Left renal cortex interstitium (tissue), 4 donors: ENCODE data around the gene ACSF2. TPM values are rescaled to one million over a fixed set of nuclear protein-coding genes. Genes with fewer than 3 reads are reported as not detected.

Experiments
- DNase-seq, 4 donors: peaks; one replicate each; pipeline ENCODE4 v3.0.0-alpha.2; 2013; ENCODE audit warnings: low read depth in 4 of 4, low spot score in 2 of 4, missing footprints in 1 of 4
- polyA plus RNA-seq, 4 donors: library from polyadenylated mRNA; unstranded; fragments of 120-200 nt; gene quantifications; one replicate each; pipeline ENCODE4 v1.2.1, GENCODE V29; 2013; ENCODE audit not compliant: insufficient read length in 4 of 4

Gene ACSF2
- polyA plus RNA-seq, 4 donors = 65.3 to 117 (median 100) TPM

DNA sequence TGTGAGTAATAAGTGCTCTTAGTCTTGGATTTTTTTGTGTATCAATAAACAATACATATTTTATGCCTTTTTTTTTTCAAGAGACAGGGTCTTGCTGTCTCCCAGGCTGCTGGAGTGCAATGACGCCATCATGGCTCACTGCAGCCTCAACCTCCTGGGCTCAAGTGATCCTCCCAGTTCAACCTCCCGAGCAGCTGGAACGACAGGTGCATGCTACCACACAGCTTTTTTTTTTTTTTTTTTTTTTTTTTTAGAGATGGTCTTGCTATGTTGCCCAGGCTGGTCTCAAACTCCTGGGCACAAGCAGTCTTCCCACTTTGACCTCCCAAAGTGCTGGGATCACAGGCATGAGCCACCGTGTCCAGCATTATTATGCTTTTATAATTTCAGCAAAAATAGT lies 13.0 kb downstream of the ACSF2 start:
- no peak for DNase-seq

GRCh38 chr17:50440172-50440837 lies 14.3 kb downstream of the ACSF2 start:
- no peak for DNase-seq

GRCh38 chr17:50440838-50441829 lies 15.1 kb downstream of the ACSF2 start:
- no peak for DNase-seq

DNA sequence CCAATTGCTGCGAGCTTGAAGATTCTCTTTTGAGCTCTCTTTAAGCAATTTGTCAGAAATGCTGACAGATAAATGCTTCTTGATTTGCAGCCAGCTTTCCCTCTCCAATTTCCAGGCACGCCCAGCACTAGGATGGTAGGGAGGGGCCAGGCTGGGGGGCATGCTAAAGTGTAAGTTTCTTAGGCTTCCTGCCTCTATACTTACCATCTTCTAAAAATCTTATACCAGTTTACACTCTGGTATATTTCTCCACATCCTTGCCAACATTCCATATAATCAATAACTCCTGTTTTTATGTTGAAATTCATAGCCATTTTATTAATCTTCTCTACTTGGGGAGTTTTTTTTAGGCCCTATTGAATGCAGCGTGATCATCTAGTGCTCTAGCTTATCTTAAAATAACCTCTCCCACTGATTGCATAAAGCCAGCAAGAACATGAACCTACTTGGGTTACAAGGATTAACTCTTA lies 17.5 kb downstream of the ACSF2 start:
- DNase-seq = no peak

GRCh38 chr17:50444841-50445715 lies 19.1 kb downstream of the ACSF2 start:
- DNase-seq = no peak

- no peak for DNase-seq
These were observed 19.8 kb downstream of the ACSF2 start for GRCh38 chr17:50445730-50446325.

DNA sequence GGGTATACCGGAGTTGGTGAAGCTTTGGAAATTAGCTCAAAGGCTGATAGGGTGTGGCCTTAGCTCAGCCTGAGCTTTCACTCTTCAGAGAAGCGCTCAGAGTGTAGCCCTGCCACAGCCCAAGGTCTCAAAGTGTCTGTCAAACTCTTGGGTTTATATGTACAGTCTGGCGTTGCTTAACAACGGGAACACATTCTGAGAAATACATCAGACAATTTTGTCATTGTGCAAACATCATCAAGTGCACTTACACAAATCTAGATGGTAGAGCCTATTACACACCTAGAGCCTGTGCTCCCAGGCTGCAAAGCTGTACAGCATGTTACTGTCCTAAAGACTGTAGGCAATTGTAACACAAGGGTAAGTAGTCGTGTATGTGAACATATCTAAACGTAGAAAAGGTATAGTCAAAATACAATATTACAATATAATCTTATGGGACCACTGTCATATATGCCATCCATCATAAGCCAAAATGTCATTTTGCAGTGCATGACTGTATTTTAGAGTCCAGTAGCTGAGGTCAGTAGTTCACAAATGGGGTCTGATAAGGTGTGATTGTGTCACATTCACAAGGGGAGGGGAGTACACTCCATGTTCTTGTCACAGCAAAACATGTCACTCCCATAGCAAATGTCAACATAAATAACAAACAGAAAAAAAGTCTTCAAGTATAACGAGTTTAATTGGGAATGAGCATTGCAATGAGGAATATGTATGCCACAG lies 22.0 kb downstream of the ACSF2 start:
- no peak for DNase-seq

GRCh38 chr17:50448643-50449042 lies 22.6 kb downstream of the ACSF2 start:
- no peak for DNase-seq

DNA sequence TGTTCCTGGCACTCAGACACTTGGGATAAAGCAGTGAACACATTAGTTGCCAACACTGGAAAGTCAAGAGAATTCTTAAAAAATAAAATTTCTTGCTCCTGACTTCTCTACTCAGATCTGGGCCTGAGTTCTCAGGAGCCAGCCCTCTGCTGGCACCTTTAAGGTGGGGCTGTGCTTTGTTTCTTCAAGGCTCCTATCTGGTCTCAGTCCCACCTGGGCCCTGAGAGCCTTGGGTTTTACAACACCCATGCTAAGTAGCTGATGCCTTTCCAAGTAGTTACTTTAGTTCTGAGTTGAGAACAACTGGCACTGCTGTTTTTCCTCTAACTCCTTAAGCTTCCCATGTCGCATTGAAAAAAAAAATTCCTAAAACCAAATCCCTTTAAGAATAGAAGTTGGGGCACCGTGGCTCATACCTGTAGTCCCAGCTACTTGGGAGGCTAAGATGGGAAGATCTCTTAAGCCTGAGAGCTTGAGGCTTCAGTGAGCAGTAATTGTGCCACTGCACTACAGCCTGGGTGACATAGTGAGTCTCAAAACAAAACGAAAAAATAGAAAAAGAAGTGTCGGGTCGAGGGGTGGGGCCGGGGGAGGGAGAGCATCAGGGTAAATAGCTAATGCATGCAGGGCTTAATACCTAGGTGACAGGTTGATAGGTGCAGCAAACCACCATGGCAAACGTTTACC lies 26.1 kb downstream of the ACSF2 start:
- no peak for DNase-seq

DNA sequence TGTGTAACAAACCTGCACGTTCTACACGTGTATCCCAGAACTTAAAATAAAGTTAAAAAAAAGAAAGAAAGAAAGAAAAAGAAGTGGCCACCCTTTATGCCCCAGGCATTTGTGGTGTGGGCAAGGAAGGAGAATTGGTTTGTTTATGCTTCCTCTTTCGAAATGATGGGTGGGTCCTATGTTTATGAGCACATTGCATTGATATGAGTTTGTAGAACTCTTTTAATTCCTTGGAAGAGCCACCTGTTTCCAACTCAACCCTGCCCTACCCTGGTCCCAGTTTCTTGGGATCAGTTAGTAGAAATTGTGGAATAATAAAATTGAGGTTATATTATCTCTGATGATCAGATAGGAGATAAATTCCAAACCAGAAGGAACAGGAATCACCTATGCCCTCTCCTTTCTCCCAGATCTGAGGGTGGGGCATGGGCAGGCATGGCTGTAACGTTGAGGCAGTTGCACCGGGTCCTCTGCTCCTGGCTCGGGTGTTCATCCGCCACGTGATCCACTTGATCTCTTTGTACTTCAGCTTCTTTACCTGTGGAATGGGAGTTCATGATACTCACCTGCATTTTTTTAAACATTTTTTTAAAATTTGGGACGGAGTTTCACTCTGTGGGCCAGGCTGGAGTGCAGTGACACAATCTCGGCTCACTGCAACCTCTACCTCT lies 26.7 kb downstream of the ACSF2 start:
- DNase-seq = no peak

DNA sequence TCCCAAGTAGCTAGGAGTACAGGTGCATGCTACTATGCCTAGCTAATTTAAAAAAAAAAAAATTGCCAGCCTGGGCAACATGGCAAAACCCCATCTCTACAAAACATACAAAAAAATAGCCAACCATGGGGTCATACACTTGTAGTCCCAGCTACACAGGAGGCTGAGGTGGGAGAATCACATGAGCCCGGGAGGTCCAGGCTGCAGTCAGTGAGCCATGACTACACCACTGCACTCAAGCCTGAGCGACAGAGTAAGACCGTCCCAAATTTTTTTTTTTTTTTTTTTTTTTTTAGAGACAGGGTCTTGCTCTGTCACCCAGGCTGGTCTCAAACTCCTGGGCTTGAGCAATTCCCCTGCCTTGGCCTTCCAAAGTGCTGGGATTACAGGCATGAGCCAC lies 27.9 kb downstream of the ACSF2 start:
- no peak for DNase-seq

GRCh38 chr17:50457621-50458020 lies 31.6 kb downstream of the ACSF2 start:
- no peak for DNase-seq

GRCh38 chr17:50458270-50458669 lies 32.3 kb downstream of the ACSF2 start:
- DNase-seq = no peak

GRCh38 chr17:50458701-50459676 lies 33.0 kb downstream of the ACSF2 start:
- DNase-seq = no peak

DNA sequence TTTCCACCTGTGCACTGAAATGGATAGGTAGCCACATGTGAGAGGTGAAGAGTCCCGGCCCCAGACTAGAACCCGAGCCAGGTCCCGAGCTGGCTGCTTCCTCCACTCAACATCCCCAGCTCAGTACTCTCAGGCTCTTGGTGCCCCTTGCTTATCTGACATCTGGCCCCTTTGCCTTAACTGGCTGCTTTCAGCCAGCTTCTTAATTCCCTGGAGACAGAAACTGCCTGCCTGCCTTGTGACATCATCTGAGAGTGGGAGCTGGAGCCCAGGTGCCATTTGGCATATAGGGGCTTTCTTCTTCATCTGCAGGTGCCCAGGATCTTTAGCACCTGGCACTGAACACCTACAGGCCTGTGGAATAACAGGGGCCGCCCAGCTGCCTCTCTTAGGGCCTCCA lies 33.7 kb downstream of the ACSF2 start:
- no peak for DNase-seq

DNA sequence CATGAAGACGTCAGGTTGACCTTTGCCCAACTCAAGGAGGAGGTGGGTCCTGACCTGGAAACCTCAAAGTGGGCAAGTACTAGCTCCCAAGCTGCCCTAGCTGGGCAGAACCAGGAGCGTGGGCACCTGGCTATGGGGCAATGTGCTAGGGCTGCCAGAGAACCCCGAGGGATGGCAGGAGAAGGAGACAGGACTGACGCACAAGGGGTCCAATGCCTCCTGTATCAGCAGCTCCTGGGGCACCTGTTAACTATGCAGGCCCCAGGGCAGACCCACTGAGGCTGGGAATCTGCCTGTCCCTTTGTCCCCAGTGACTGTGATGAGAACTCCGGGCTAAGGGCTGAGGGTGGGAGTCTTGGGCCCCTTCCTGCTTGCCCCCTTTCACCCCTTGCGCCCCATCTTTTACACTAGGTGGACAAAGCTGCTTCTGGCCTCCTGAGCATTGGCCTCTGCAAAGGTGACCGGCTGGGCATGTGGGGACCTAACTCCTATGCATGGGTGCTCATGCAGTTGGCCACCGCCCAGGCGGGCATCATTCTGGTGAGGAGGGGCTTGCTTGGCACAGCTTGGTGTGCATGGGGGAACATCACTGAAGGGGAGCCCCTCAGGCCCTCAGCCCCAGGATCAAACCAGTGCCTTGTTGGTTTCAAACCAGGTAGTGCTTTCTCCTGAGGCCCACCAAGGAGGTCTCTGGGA lies 35.0 kb downstream of the ACSF2 start:
- no peak for DNase-seq
